A673 (cell line): ENCODE data around the gene MYLK2. TPM values are rescaled to one million over a fixed set of nuclear protein-coding genes. Genes with fewer than 3 reads are reported as not detected.

Experiments
- BruUV-seq: library from RNA; stranded (reverse); fragments of 400-500 nt; replicated peaks from 2 replicates; lab custom pipeline; 2021; lab: Mats Ljungman, UMichigan
- CTCF ChIA-PET: fragments of 300-600 bp; sonication (Branson Sonifier 250); formaldehyde crosslinking; loops from one replicate; lab custom pipeline; 2022; ENCODE audit warnings: antibody characterized with exemption; lab: Charles Lee
- POLR2A ChIA-PET: fragments of 300-600 bp; sonication (Branson Sonifier 250); formaldehyde crosslinking; loops from one replicate; lab custom pipeline; 2022; ENCODE audit warnings: antibody characterized with exemption; ENCODE audit not compliant: low non-redundant PET; lab: Charles Lee
- DNase-seq: peaks from one replicate; pipeline ENCODE4 v3.0.0-alpha.2; 2015; ENCODE audit warnings: low spot score
- H3K27ac ChIP-seq: fragments of 200-600 bp; sonication (generic); 2 replicates; pipeline ENCODE4 v1.5.1; 2016; ENCODE audit warnings: mixed run types, low read depth, mild to moderate bottlenecking, mixed read lengths, antibody characterized with exemption, low read length; ENCODE audit not compliant: poor library complexity, severe bottlenecking
- H3K27me3 ChIP-seq: fragments of 200-600 bp; sonication (generic); replicated peaks from 2 replicates; pipeline ENCODE4 v1.6.1; 2017; ENCODE audit warnings: mixed run types, low read depth, mild to moderate bottlenecking, mixed read lengths, antibody characterized with exemption, low read length; ENCODE audit not compliant: insufficient read depth, poor library complexity
- H3K36me3 ChIP-seq: fragments of 200-600 bp; sonication (generic); 2 replicates; pipeline ENCODE4 v1.6.1; 2016; ENCODE audit warnings: mixed run types, mild to moderate bottlenecking, mixed read lengths, antibody characterized with exemption, low read length; ENCODE audit not compliant: insufficient read depth, poor library complexity, severe bottlenecking
- H3K4me1 ChIP-seq: fragments of 200-600 bp; sonication (generic); 2 replicates; pipeline ENCODE4 v1.6.1; 2017; ENCODE audit warnings: mixed run types, mild to moderate bottlenecking, mixed read lengths, antibody characterized with exemption, low read length; ENCODE audit not compliant: insufficient read depth, poor library complexity, severe bottlenecking
- H3K4me3 ChIP-seq: fragments of 200-600 bp; sonication (generic); 2 replicates; pipeline ENCODE4 v1.5.1; 2016; ENCODE audit warnings: low read depth, mixed run types, mild to moderate bottlenecking, mixed read lengths, low read length; ENCODE audit not compliant: poor library complexity, severe bottlenecking
- H3K9me3 ChIP-seq: fragments of 200-600 bp; sonication (generic); 2 replicates; pipeline ENCODE4 v1.6.1; 2016; ENCODE audit warnings: mixed run types, low read depth, mild to moderate bottlenecking, mixed read lengths, antibody characterized with exemption, low read length; ENCODE audit not compliant: poor library complexity, severe bottlenecking
- EZH2 ChIP-seq: fragments of 200-600 bp; sonication (generic); IDR thresholded peaks from 2 replicates; pipeline ENCODE4 v1.6.1; 2017; ENCODE audit warnings: borderline replicate concordance, low read depth, mild to moderate bottlenecking, mixed read lengths, antibody characterized with exemption, low read length; ENCODE audit not compliant: poor library complexity, severe bottlenecking
- intact Hi-C: fragments of 100-400 bp; cut with micrococcal nuclease; formaldehyde crosslinking; loops from one replicate; pipeline ENCODE4 v1.10.0; 2022; ENCODE audit not compliant: unreplicated experiment
- total RNA-seq: library from RNA; stranded (reverse); gene quantifications from 2 replicates; pipeline ENCODE4 v1.2.3, GENCODE V29; 2021
- TF ChIP-seq, protein P1 (sequence below): fragments of 300-800, 200-600 bp; sonication (generic); conservative IDR thresholded peaks from 2 replicates; pipeline ENCODE4 v1.5.1; 2017; ENCODE audit warnings: low read depth, mild to moderate bottlenecking, antibody characterized with exemption, low read length, moderate library complexity, mixed read lengths

The MYLK2 gene
- total RNA-seq, 1 experiment from 2014 or later, result 1.3 TPM

DNA sequence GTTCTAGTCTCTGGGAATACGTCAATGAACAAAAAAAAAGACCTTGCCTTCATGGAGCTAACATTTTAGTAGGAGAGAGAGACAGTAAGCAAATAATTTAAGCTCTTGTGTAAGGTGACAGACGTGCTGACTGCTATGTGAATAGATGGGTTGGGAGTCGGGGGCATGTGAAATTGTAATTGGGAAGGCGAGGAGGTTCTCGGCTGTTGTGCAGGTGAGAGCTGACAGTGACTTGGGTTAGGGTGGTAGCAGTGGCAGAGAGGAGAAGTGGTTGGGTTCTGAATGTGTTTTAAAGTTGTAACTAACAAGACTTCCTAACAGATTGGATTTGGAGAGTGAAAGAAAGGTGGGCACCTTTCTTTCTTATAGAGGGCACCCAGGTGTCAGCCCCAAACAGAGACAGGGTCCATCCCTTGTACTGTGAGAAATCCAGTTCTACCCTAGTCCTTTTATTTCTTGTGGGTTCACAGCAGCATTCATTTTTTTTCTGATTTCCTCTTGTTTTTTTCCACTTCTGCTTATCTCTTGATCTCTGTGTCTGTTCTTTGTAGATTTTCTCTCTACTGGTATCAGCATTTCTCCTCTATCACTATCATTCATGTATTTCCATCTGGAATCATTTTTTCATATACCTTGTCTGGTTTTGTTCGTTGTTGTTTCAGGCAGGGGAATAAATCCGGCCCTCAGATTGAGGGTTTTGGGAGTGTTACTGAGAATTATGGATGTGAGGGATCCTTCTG is 15.4 kb upstream of the MYLK2 start:
- POLR2A ChIA-PET, result no interaction called here
- no peaks in the 10 kb centered on the region for H3K9me3 ChIP-seq
- TF ChIP-seq, protein P1, sequence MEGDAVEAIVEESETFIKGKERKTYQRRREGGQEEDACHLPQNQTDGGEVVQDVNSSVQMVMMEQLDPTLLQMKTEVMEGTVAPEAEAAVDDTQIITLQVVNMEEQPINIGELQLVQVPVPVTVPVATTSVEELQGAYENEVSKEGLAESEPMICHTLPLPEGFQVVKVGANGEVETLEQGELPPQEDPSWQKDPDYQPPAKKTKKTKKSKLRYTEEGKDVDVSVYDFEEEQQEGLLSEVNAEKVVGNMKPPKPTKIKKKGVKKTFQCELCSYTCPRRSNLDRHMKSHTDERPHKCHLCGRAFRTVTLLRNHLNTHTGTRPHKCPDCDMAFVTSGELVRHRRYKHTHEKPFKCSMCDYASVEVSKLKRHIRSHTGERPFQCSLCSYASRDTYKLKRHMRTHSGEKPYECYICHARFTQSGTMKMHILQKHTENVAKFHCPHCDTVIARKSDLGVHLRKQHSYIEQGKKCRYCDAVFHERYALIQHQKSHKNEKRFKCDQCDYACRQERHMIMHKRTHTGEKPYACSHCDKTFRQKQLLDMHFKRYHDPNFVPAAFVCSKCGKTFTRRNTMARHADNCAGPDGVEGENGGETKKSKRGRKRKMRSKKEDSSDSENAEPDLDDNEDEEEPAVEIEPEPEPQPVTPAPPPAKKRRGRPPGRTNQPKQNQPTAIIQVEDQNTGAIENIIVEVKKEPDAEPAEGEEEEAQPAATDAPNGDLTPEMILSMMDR, result no peak
- TF ChIP-seq EZH2, result no peak
- H3K27ac ChIP-seq, result no peak overlapping the region
- peaks cover 67% of the 10 kb centered on the region for H3K36me3 ChIP-seq
- CTCF ChIA-PET, result interaction anchor here (0.6 kb wide), 1 partner anchor 19 kb away, joined by 3 read pairs; no protein-coding TSS in a partner anchor
- no peaks in the 10 kb centered on the region for H3K4me1 ChIP-seq
- DNase-seq, result no peak
- no TSS peak for BruUV-seq
- no peak overlapping the region for H3K4me3 ChIP-seq
- intact Hi-C loops, result no loop called here
- H3K27me3 ChIP-seq, result no peaks in the 10 kb centered on the region

DNA sequence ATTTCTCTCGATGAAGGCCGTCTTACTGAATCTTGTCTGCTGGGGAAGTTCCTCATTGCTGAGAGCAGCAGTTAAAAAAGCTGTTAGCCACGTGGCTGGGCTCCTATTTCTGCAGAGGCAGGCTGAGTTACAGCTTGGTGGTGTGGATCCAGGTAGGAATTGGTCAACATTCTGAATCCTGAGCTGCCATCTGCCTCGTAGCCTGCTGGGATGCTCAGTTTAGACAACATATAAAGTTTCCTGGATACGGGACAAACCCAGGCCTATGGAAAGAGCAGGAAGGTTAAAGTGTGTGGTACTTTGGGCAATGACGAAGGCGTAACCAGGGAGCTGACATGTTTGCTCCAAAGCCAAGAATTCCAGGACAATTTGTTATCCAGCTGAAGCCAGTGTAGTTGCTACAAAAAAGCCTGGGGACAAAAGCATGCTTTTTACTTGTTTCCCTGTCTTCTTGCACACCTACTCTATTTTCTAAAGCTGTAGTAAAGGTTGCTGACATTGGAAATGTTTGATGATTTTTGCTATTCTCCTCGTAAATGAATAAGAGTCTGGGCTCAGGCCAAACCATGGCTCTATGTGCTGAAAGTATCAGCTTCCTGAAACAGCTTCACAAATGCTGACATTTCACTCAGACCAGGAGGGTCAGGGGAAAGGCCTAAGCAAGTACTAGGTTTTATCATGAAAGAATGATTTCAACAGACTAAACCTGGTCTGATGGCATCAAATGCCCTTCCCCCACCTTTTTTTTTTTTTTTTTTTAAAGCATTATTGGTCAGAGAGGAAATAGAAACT is 12.4 kb upstream of the MYLK2 start:
- BruUV-seq, result no TSS peak

DNA sequence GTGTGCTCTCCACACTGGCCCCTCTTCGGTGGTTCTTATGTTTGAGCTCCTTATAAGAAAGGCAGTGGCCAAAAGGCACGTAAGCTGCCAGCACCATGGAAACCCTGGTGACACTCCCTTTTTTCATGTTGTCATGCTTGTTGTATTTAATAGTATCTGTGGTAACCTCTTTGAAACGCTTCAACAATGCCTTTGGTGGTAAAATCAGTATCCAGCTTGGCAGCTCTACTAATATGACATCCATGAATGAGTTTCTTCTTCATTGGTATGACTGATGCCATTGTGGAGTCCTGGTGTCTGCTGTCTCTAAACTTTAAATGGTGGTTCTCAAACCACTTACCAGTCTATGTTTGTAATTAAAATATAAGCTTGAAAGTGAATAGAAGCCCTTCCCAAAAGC is 10.7 kb upstream of the MYLK2 start:
- intact Hi-C loops, result no loop called here
- no TSS peak for BruUV-seq
- peaks cover 21% of the 10 kb centered on the region for H3K36me3 ChIP-seq
- H3K4me3 ChIP-seq, result no peak overlapping the region
- no peaks in the 10 kb centered on the region for H3K9me3 ChIP-seq
- CTCF ChIA-PET, result no interaction called here
- H3K27me3 ChIP-seq, result no peaks in the 10 kb centered on the region
- no peak overlapping the region for H3K27ac ChIP-seq
- no peak for DNase-seq
- H3K4me1 ChIP-seq, result no peaks in the 10 kb centered on the region
- TF ChIP-seq, protein P1, result no peak
- TF ChIP-seq EZH2, result no peak
- POLR2A ChIA-PET, result no interaction called here

More for the DNA sequence above, 12.4 kb upstream of the MYLK2 start:
- no peaks in the 10 kb centered on the region for H3K9me3 ChIP-seq
- intact Hi-C loops, result no loop called here
- CTCF ChIA-PET, result interaction anchor here (0.7 kb wide), 1 partner anchor 186 kb away, joined by 5 read pairs; no protein-coding TSS in a partner anchor
- DNase-seq, result no peak
- TF ChIP-seq EZH2, result no peak
- TF ChIP-seq, protein P1, result no peak
- no peaks in the 10 kb centered on the region for H3K27me3 ChIP-seq
- POLR2A ChIA-PET, result no interaction called here
- H3K4me1 ChIP-seq, result no peaks in the 10 kb centered on the region
- H3K27ac ChIP-seq, result no peak overlapping the region
- peaks cover 37% of the 10 kb centered on the region for H3K36me3 ChIP-seq
- H3K4me3 ChIP-seq, result no peak overlapping the region
